HG03460 (cell line): ENCODE measurements around the gene ECHDC3.
"Not testable (repeated sequence)": the region's sequence is repeated elsewhere in the genome, so short reads cannot be mapped to it uniquely, and the experiment has no call there.

ENCODE experiments used
- ATAC-seq: cut with Tn5 transposase; IDR thresholded peaks from one replicate; pipeline ENCODE4 v1.9.1; 2021; ENCODE audit not compliant: unreplicated experiment

The ECHDC3 gene

GRCh38 chr10:11742009-11742778, at the start of gene ECHDC3:
Gene ECHDC3, plus strand, starts transcription at chr10:11742382. Its CDS starts 195 bp downstream, at chr10:11742577.
- ATAC-seq: peak; percentile 70

GRCh38 chr10:11693376-11693775, 48.8 kb upstream of the ECHDC3 start:
- no peak for ATAC-seq

GRCh38 chr10:11695779-11696178, 46.4 kb upstream of the ECHDC3 start:
- no peak for ATAC-seq

GRCh38 chr10:11697718-11698527, 44.3 kb upstream of the ECHDC3 start:
- peak; percentile 52 for ATAC-seq

GRCh38 chr10:11698691-11699549, 43.3 kb upstream of the ECHDC3 start:
- peak; percentile 74 for ATAC-seq

- ATAC-seq: no peak
Observed at GRCh38 chr10:11699550-11700097, 42.6 kb upstream of the ECHDC3 start.

GRCh38 chr10:11700539-11700938, 41.6 kb upstream of the ECHDC3 start:
- ATAC-seq: no peak

GRCh38 chr10:11701451-11702095, 40.6 kb upstream of the ECHDC3 start:
- no peak for ATAC-seq

- no peak for ATAC-seq
Observed at GRCh38 chr10:11702264-11702663, 39.9 kb upstream of the ECHDC3 start.

- no peak for ATAC-seq
Observed at GRCh38 chr10:11704092-11704491, 38.1 kb upstream of the ECHDC3 start.

- ATAC-seq: no peak
Observed at GRCh38 chr10:11705722-11706121, 36.5 kb upstream of the ECHDC3 start.

GRCh38 chr10:11706895-11707567, 35.2 kb upstream of the ECHDC3 start:
- ATAC-seq: no peak

- ATAC-seq: no peak
Observed at GRCh38 chr10:11707624-11708350, 34.4 kb upstream of the ECHDC3 start.

GRCh38 chr10:11708801-11709200, 33.4 kb upstream of the ECHDC3 start:
- ATAC-seq: not testable (repeated sequence)

GRCh38 chr10:11712744-11713143, 29.4 kb upstream of the ECHDC3 start:
- no peak for ATAC-seq

GRCh38 chr10:11713186-11713743, 28.9 kb upstream of the ECHDC3 start:
- ATAC-seq: no peak

- ATAC-seq: no peak
Observed at GRCh38 chr10:11713963-11714362, 28.2 kb upstream of the ECHDC3 start.

GRCh38 chr10:11714750-11715365, 27.3 kb upstream of the ECHDC3 start:
- no peak for ATAC-seq
